Peyer's patch (tissue), 4 donors: Measurements from ENCODE around the gene CTBP1. TPM values are rescaled to one million over a fixed set of nuclear protein-coding genes. Genes with fewer than 3 reads are reported as not detected.

Experiments used
- DNase-seq, 3 donors: peaks; one replicate each; pipeline ENCODE4 v3.0.0-alpha.2; 2017 to 2019
- H3K27ac ChIP-seq, 4 donors: fragments of 200-600 bp; sonication (generic); one replicate each; pipeline ENCODE4 v1.5.1; 2016 to 2019
- H3K27me3 ChIP-seq, 2 donors: fragments of 200-600 bp; sonication (generic); one replicate each; pipeline ENCODE4 v1.5.1; 2019
- H3K36me3 ChIP-seq, 3 donors: fragments of 200-600 bp; sonication (generic); one replicate each; pipeline ENCODE4 v1.5.1; 2016 to 2019
- H3K4me1 ChIP-seq, 4 donors: fragments of 200-600 bp; sonication (generic); one replicate each; pipeline ENCODE4 v1.5.1; 2016 to 2019
- H3K4me3 ChIP-seq, 4 donors: fragments of 200-600 bp; sonication (generic); 1 replicate in 3 of 4; 2 replicates in 1 of 4; pipeline ENCODE4 v1.5.1; 2016 to 2019; ENCODE audit warnings: mild to moderate bottlenecking in 1 of 4
- H3K9me3 ChIP-seq, 4 donors: fragments of 200-600 bp; sonication (generic); one replicate each; pipeline ENCODE4 v1.5.1; 2016 to 2019; ENCODE audit warnings: mild to moderate bottlenecking in 1 of 4
- CTCF ChIP-seq, 6 experiments: fragments of 450-650 bp in 4 of 6; fragments of 200-600 bp in 2 of 6; sonication (generic) in 1 of 6; IDR thresholded peaks; one replicate each; pipeline ENCODE4 v1.5.1; 2017 to 2019; ENCODE audit warnings: antibody characterized with exemption in 6 of 6, mild to moderate bottlenecking in 3 of 6, moderate library complexity in 1 of 6
- POLR2A ChIP-seq, 2 donors: fragments of 450-650 bp; IDR thresholded peaks; one replicate each; pipeline ENCODE4 v1.5.1; 2017; ENCODE audit warnings: antibody characterized with exemption in 2 of 2, mild to moderate bottlenecking in 2 of 2, moderate library complexity in 2 of 2
- total RNA-seq, 4 donors: library from RNA; depleted of rRNA; stranded (reverse); fragments of >200 nt; gene quantifications; one replicate each; pipeline ENCODE4 v1.1.0, GENCODE V29; 2016

Gene CTBP1
- total RNA-seq, 4 donors from 2014 or later: 245 to 371 (median 288) TPM

GRCh38 chr4:1194010-1194900 is 54.7 kb downstream of the CTBP1 start:
- H3K27me3 ChIP-seq: no peaks in the 10 kb centered on the region
- peak overlapping the region in 2 of 4 donors; percentile 35 to 38 for H3K4me3 ChIP-seq
- H3K9me3 ChIP-seq: no peaks in the 10 kb centered on the region
- TF ChIP-seq CTCF (IDR thresholded peaks at IDR 0.05) (no peak), POLR2A (IDR thresholded peaks at IDR 0.05) (no peak)
- peaks cover 0 to 20% (median 0%) of the 10 kb centered on the region in 4 donors for H3K4me1 ChIP-seq
- H3K27ac ChIP-seq: peak overlapping the region; percentile 66 to 88 (median 79)
- peak; percentile 16 to 67 (median 66) for DNase-seq
- peaks cover 0 to 7% (median 0%) of the 10 kb centered on the region in 3 donors for H3K36me3 ChIP-seq

GRCh38 chr4:1193206-1194009 is 55.5 kb downstream of the CTBP1 start:
- peak overlapping the region in 2 of 4 donors; percentile 35 to 38 for H3K4me3 ChIP-seq
- peak in 2 of 3 donors; percentile 40 to 46 for DNase-seq
- H3K36me3 ChIP-seq: peaks cover 0 to 7% (median 0%) of the 10 kb centered on the region in 3 donors
- H3K27me3 ChIP-seq: no peaks in the 10 kb centered on the region
- peak overlapping the region; percentile 66 to 88 (median 79) for H3K27ac ChIP-seq
- H3K9me3 ChIP-seq: no peaks in the 10 kb centered on the region
- TF ChIP-seq CTCF (IDR thresholded peaks at IDR 0.05): no peak
- no peak for TF ChIP-seq POLR2A (IDR thresholded peaks at IDR 0.05)
- peaks cover 0 to 20% (median 0%) of the 10 kb centered on the region in 4 donors for H3K4me1 ChIP-seq

- DNase-seq: peak in 2 of 3 donors; percentile 13 to 49
- H3K4me1 ChIP-seq: peaks cover 0 to 20% (median 0%) of the 10 kb centered on the region in 4 donors
- H3K4me3 ChIP-seq: no peak overlapping the region
- no peaks in the 10 kb centered on the region for H3K27me3 ChIP-seq
- peak overlapping the region; percentile 57 to 88 (median 66) for H3K27ac ChIP-seq
- H3K36me3 ChIP-seq: peaks cover 0 to 7% (median 0%) of the 10 kb centered on the region in 3 donors
- H3K9me3 ChIP-seq: no peaks in the 10 kb centered on the region
- no peak for TF ChIP-seq CTCF (IDR thresholded peaks at IDR 0.05)
- no peak for TF ChIP-seq POLR2A (IDR thresholded peaks at IDR 0.05)
Measured at GRCh38 chr4:1192493-1193205, 56.3 kb downstream of the CTBP1 start.

GRCh38 chr4:1192091-1192492 is 56.8 kb downstream of the CTBP1 start:
- Histone ChIP-seq H3K9me3 (no peaks in the 10 kb centered on the region), H3K27ac (peak overlapping the region; percentile 57 to 88 (median 66)), H3K27me3 (no peaks in the 10 kb centered on the region), H3K36me3 (peaks cover 0 to 7% (median 0%) of the 10 kb centered on the region in 3 donors), H3K4me1 (peaks cover 0 to 20% (median 0%) of the 10 kb centered on the region in 4 donors), H3K4me3 (no peak overlapping the region)
- TF ChIP-seq POLR2A (IDR thresholded peaks at IDR 0.05) (no peak), CTCF (IDR thresholded peaks at IDR 0.05) (no peak)
- peak; percentile 40 to 87 (median 66) for DNase-seq

GRCh38 chr4:1191621-1192020 is 57.3 kb downstream of the CTBP1 start:
- Histone ChIP-seq H3K4me1 (peaks cover 0 to 20% (median 0%) of the 10 kb centered on the region in 4 donors), H3K36me3 (peaks cover 0 to 7% (median 0%) of the 10 kb centered on the region in 3 donors), H3K27me3 (no peaks in the 10 kb centered on the region), H3K4me3 (no peak overlapping the region), H3K9me3 (no peaks in the 10 kb centered on the region), H3K27ac (peak overlapping the region; percentile 44 to 88 (median 65))
- TF ChIP-seq CTCF (IDR thresholded peaks at IDR 0.05) (no peak), POLR2A (IDR thresholded peaks at IDR 0.05) (no peak)
- DNase-seq: peak in 2 of 3 donors; percentile 12 to 47
